H54 (cell line): ENCODE results near the gene SYNRG.
"Not testable (repeated sequence)": the region's sequence is repeated elsewhere in the genome, so short reads cannot be mapped to it uniquely, and the experiment has no call there.

ENCODE experiments used
- DNase-seq: peaks from one replicate; pipeline ENCODE4 v3.0.0; 2011; ENCODE audit warnings: low spot score, mixed read lengths; ENCODE audit not compliant: insufficient read length
- FAIRE-seq: peaks from 3 replicates; lab custom pipeline; 2011; peaks lifted over from hg19 to GRCh38; lab: Jason Lieb, UNC
- POLR2A ChIP-seq: IDR thresholded peaks from 2 replicates; pipeline ENCODE4 v1.6.1; 2011; ENCODE audit warnings: low read depth, mild to moderate bottlenecking, low read length

Gene SYNRG

DNA sequence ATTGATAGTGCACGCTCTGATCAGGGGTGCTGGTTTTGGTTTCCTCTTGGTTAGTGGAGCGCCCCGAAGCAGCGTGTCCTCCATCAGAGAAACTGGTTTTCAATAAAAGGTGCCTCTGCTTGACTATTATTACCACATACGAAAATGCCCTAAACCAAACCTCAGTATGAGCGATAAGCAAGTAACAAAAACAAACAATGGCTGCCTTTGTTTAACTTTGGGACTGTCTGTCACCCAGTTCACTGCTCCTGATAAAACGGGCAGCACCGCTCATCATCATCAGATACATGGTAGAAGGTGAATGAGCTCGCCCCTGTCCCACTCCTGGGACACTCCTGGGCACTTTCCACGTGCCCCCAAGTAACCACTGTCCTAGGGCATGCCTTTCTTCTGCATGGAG lies 95.5 kb downstream of the SYNRG start:
- DNase-seq = no peak
- no peak for TF ChIP-seq POLR2A
- no peak for FAIRE-seq

DNA sequence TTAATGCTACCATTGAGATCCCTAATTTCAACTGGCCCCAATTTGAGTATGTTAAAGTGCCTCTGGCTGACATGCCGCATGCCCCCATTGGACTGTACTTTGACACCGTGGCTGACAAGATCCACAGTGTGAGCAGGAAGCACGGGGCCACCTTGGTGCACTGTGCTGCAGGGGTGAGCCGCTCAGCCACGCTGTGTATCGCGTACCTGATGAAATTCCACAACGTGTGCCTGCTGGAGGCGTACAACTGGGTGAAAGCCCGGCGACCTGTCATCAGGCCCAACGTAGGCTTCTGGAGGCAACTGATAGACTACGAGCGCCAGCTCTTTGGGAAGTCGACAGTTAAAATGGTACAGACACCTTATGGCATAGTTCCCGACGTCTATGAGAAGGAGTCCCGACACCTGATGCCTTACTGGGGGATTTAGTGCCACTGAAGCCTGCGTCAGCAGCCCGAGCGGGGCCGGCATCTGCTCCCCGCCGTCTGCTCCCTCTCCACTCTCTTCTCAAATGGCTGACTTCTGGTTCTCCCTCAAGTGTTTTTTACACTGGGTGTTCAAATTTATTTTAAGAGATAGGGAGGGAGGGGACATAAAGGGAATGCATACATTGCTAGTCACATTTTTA lies 96.7 kb downstream of the SYNRG start:
- no peak for TF ChIP-seq POLR2A
- no peak for FAIRE-seq
- no peak for DNase-seq

DNA sequence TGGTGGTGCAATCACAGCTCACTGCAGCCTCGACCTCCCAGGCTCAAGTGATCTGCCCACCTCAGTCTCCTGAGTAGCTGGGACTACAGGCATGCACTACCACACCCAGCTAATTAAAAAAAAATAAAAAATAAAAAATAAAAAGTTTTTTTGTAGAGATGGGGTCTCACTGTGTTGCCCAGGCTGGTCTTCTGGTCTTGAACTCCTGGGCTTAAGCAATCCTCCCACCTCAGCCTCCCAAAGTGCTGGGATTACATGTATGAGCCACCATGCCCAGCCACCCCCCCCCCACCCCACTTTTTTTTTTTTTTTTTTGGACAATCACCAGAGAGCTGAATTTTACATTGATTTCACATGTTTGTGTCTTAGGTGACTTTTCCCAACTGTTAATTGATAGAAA lies 97.6 kb downstream of the SYNRG start:
- not testable (repeated sequence) for FAIRE-seq, DNase-seq

- FAIRE-seq = no peak
- no peak for TF ChIP-seq POLR2A
- DNase-seq = no peak
Measured at GRCh38 chr17:37510056-37510455, 99.2 kb downstream of the SYNRG start.

DNA sequence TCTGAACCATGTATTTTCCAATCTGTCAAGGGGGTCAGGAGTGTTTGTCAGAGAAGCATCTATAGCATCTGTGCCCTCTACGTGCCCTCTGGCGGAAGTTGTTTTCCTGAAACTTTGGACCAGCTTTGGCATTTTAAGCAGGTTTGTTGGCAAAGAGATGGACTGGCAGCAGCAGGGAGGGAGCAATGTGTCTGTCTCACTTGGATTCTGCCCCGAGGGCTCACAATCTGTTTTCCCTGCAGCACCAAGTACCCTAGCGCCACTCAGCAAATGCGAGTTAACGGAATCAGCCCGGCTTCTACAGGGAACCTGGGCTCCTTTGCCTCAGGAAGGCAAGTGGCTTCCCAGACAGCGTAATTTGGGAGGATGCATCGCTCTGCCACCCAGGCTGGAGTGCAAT lies 102.1 kb downstream of the SYNRG start:
- FAIRE-seq (no peak), DNase-seq (no peak)
- TF ChIP-seq POLR2A = no peak

- no peak for FAIRE-seq
- no peak for DNase-seq
- no peak for TF ChIP-seq POLR2A
Measured at GRCh38 chr17:37506678-37507077, 102.5 kb downstream of the SYNRG start.

GRCh38 chr17:37505333-37505732 lies 103.9 kb downstream of the SYNRG start:
- FAIRE-seq = no peak
- DNase-seq = no peak
- no peak for TF ChIP-seq POLR2A

GRCh38 chr17:37503148-37503547 lies 106.1 kb downstream of the SYNRG start:
- DNase-seq = no peak
- no peak for FAIRE-seq
- TF ChIP-seq POLR2A = no peak

GRCh38 chr17:37502009-37502936 lies 106.9 kb downstream of the SYNRG start:
- no peak for FAIRE-seq
- no peak for TF ChIP-seq POLR2A
- no peak for DNase-seq

DNA sequence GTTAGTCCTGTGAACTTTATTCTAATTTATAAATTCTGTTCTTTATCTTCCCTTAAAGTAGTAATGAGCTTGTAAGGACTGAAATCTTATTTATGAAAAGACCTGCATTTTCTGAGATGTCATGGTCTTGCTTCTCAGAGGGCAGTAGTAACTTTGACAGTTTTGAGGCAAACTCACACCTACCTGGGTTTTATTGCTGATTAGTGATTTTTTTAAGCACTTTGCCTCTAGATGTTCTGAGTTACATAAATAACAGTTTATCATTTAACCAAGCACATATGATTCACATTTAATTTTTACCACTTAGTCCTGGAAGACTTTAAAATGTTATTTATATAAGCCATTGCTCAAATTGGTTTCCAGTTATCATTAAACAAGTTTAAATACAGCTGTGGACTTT lies 108.8 kb downstream of the SYNRG start:
- FAIRE-seq (no peak), DNase-seq (no peak)
- no peak for TF ChIP-seq POLR2A

- no peak for FAIRE-seq
- no peak for TF ChIP-seq POLR2A
Measured at GRCh38 chr17:37494971-37495370, 114.2 kb downstream of the SYNRG start.

DNA sequence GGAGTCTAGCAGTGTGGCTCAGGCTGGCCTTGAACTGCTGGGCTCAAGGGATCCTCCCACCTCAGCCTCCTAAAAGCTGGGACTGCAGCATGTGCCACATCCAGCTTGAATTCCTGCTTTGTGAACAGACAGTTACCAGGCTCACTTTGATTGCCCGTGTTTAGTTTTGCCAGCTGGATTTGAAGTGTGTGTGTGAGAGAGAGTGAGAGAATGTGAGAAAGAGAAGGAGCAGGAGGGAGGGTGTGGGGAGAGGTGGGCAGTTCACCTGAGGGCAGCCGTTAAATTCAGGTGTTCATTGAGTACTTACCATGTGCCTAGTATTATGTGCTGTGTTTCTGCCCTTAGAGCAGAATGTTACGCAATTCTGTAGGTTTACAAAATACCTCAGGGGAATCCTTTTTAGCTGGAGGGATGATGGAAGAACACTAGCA lies 114.8 kb downstream of the SYNRG start:
- DNase-seq (no peak), FAIRE-seq (no peak)
- TF ChIP-seq POLR2A = no peak

More at GRCh38 chr17:37494971-37495370, 114.2 kb downstream of the SYNRG start:
- DNase-seq = no peak

DNA sequence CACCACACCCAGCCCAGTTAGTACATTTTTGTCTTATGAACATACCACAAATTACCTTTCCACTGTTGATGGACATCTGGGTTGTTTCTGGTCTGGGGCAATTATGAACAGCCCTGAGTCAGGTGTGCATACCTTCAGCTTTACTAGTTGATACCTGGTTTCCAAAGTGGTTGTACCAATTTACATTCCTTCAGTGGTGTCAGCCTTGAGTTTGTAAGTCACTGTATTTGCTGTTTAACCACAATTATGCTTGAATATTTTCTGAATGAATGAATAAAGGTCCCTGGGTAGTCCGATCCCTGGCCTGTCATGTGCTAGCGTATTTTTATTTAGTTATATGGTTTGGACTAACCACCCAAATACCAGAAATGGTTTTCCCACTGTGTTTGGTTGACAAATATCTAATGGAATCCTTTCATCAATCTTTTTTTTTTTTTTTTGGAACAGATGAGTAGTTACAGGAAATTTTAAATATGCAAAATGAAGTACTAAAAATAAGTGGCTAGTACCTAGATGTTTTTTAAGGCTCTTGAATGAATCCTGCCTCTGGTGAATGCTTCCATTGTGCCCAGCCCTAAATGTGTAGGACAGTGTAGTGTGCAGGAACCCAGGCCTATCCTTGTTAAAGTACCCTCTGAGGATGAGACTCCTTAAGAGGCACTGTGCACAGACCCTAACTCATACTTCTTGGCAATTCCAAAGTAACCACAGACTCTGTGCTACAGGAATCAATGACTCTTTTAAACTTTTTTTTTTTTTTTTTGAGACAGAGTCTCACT lies 115.8 kb downstream of the SYNRG start:
- DNase-seq = peak; percentile 71
- FAIRE-seq = no peak
- TF ChIP-seq POLR2A = no peak

GRCh38 chr17:37492167-37492566 lies 117.1 kb downstream of the SYNRG start:
- FAIRE-seq (no peak), DNase-seq (no peak)
- TF ChIP-seq POLR2A = no peak
